HFFc6 (cell line): ENCODE measurements around the gene BCL7B. TPM values are rescaled to one million over a fixed set of nuclear protein-coding genes. Genes with fewer than 3 reads are reported as not detected.
A peak's percentile ranks its signal among the peaks of the same experiment; 100 is the strongest.

Source experiments
- DNase-seq: peaks from one replicate; pipeline ENCODE4 v3.0.0-alpha.2; 2018
- H3K27ac Mint-ChIP-seq: 2 replicates; pipeline ENCODE4 v1.8.0; 2020; ENCODE audit warnings: mild to moderate bottlenecking, mixed read lengths
- H3K27me3 Mint-ChIP-seq: 2 replicates; pipeline ENCODE4 v1.8.0; 2021; ENCODE audit warnings: mild to moderate bottlenecking, moderate library complexity, mixed read lengths; ENCODE audit not compliant: insufficient read depth
- H3K36me3 Mint-ChIP-seq: 2 replicates; pipeline ENCODE4 v1.8.0; 2021; ENCODE audit warnings: low read depth, mixed read lengths
- H3K4me1 Mint-ChIP-seq: 2 replicates; pipeline ENCODE4 v1.8.0; 2020; ENCODE audit warnings: low read depth, mixed read lengths
- H3K4me3 Mint-ChIP-seq: 2 replicates; pipeline ENCODE4 v1.8.0; 2020; ENCODE audit warnings: mild to moderate bottlenecking, moderate library complexity, mixed read lengths
- H3K9me3 Mint-ChIP-seq: 2 replicates; pipeline ENCODE4 v1.8.0; 2020; ENCODE audit warnings: mild to moderate bottlenecking, mixed read lengths
- total RNA-seq, 6 experiments: library from RNA; stranded (reverse); fragmentation: NEBNext Ultra II Directional; extraction: Animal tissue kit (Norgen Biotek cat#: 25700); gene quantifications; 2 replicates in 1 of 6; 3 replicates in 5 of 6; pipeline ENCODE4 v1.2.3, GENCODE V29; 2021
- TF ChIP-seq, protein P1 (sequence below): fragments of 200-600 bp; sonication (generic); IDR thresholded peaks from 2 replicates; pipeline ENCODE4 v1.5.0; 2021; ENCODE audit warnings: antibody characterized with exemption, mild to moderate bottlenecking

BCL7B gene
- total RNA-seq, 6 experiments from 2014 or later, result 46.7 to 58.1 (median 50.0) TPM

DNA sequence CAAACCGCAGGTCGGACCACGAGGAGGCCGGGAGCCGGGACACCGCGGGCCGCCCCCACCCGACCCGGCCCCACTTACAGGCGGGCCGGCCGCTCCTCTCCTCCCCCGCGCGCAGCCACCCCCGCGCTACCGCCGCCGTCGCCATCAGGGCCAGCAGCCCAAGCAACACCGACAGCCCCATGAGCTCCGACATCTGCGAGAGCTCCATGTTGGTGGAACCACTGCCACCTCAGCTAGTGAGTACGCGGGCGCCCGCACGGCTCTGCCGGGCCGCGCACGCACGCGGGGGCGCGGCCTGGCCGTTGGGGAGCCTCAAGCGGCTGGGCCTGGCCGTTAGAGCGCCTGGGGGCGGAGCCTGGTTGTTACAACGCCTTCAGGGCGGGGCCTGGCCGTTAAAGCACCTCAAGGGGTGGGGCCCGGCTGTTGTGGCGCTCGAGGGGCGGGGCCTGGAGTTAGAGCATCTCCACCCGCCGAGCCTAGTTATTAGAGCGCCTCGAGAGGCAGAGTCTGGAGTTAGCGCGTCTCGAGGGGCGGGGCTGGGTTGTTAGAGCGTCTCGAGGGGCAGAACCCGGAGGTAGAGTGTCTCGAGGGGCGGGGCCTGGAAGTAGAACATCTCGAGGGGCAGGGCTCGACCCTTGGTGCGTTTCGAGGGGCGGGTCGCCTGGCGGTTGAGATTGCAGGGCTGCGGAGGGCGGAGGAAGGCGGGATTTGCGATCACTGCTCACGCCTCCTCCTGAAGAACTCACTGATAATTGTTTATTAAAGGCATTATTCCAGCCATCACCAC, 21.0 kb upstream of the BCL7B start, which contains the start of gene TBL2:
TBL2 (minus strand) TSS at position 238 of the 787 bp plus-strand sequence; CDS start at position 208, 30 bp downstream.
- peak; percentile 96 for DNase-seq
- peaks cover 19% of the 10 kb centered on the region for H3K4me1 Mint-ChIP-seq
- H3K9me3 Mint-ChIP-seq, result no peaks in the 10 kb centered on the region; the same call in 1 of the 2 replicates
- H3K27me3 Mint-ChIP-seq, result peaks cover 3% of the 10 kb centered on the region
- H3K27ac Mint-ChIP-seq, result peak within 1 kb of the TSS; percentile 93
- H3K36me3 Mint-ChIP-seq, result peaks cover 21% of the 10 kb centered on the region
- TF ChIP-seq, protein P1, sequence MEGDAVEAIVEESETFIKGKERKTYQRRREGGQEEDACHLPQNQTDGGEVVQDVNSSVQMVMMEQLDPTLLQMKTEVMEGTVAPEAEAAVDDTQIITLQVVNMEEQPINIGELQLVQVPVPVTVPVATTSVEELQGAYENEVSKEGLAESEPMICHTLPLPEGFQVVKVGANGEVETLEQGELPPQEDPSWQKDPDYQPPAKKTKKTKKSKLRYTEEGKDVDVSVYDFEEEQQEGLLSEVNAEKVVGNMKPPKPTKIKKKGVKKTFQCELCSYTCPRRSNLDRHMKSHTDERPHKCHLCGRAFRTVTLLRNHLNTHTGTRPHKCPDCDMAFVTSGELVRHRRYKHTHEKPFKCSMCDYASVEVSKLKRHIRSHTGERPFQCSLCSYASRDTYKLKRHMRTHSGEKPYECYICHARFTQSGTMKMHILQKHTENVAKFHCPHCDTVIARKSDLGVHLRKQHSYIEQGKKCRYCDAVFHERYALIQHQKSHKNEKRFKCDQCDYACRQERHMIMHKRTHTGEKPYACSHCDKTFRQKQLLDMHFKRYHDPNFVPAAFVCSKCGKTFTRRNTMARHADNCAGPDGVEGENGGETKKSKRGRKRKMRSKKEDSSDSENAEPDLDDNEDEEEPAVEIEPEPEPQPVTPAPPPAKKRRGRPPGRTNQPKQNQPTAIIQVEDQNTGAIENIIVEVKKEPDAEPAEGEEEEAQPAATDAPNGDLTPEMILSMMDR, result peak; percentile 42
- H3K4me3 Mint-ChIP-seq, result peak within 1 kb of the TSS; percentile 95

DNA sequence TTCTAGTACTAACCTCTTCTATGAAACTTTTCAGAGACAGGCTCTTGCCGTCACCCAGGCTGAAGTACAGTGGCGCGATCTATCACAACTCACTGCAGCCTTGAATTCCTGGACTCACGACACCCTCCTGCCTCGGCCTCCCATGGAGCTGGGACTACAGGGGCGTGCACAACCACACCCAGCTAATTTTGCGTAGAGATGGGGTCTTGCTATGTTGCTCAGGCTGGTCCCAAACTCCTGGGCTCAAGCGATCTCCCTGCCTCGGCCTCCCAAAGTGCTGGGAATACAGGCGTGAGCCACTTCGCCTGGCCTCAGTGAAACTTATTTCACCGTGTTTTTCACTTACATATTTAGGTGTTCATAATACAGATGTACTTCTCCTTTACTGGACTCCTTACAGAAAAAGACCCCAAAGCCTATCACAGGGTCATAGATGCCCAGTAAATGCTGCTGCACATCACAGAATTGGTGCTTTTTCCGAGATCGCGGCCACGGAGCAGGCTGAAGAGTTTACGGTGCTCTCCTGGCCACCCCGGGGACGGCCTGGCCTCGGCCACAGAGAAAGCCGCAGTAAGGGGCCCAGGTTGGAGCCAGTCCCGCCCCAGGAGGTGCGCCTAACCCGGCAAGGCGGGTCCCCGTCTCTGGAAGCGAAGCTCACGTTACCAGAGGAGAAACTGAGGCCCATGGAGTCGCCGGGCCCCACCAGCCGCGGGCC, 20.3 kb upstream of the BCL7B start:
- DNase-seq, result no peak
- TF ChIP-seq, protein P1, result no peak
- H3K36me3 Mint-ChIP-seq, result peaks cover 22% of the 10 kb centered on the region

DNA sequence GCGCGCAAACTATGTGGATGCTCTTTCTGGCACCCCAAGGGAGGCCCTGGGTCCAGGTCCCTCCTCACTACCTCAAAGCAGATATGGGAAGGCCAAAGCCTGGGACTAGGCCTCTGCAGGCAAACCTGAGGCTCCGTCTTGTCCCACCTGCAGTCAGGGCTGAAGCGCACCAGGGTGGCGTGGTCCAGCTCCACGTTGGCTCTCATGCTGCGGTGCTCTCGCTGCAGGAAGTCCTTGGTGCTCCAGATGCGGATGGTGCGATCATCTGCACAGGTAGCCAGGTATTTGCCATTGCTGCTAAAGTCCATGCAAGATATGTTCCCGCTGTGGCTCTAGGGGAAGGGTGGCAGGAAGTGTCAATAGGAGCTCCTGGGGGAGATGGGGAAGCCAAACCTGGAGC, 16.3 kb upstream of the BCL7B start:
- Mint-ChIP-seq H3K4me3 (no peak overlapping the region), H3K27me3 (0 out of 2 replicates have a peak, but pooled peaks cover 1% of the 10 kb centered on the region), H3K27ac (no peak overlapping the region), H3K36me3 (peaks cover 39% of the 10 kb centered on the region), H3K4me1 (peaks cover 13% of the 10 kb centered on the region), H3K9me3 (no peaks in the 10 kb centered on the region; the same call in 1 of the 2 replicates)
- TF ChIP-seq, protein P1, result no peak
- DNase-seq, result no peak

More for the DNA sequence above, 20.3 kb upstream of the BCL7B start:
- peaks cover 19% of the 10 kb centered on the region for H3K4me1 Mint-ChIP-seq
- peaks cover 3% of the 10 kb centered on the region for H3K27me3 Mint-ChIP-seq
- H3K9me3 Mint-ChIP-seq, result no peaks in the 10 kb centered on the region; the same call in 1 of the 2 replicates
- H3K4me3 Mint-ChIP-seq, result peak overlapping the region; percentile 95
- H3K27ac Mint-ChIP-seq, result peak overlapping the region; percentile 93

DNA sequence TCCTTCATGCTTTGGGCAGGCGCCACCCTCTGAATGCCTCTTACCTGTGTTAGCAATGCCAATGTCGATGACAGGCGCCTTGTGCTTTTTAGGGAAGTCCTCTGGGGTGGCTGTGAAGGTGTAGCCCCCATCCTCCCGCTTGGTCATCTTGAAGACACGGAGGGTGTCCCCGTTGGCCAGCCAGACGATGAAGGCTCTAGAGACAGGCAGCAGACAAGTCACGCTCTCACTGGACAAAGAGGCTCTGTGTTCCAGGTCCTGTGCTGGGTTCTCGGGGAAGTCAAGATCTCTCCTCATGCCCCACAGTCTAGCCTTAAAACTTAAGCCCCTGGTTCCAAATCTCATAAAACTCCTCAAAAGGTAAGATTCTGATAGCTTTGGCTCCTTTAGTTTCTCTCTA, 15.8 kb upstream of the BCL7B start:
- Mint-ChIP-seq H3K36me3 (peaks cover 39% of the 10 kb centered on the region), H3K4me1 (peaks cover 10% of the 10 kb centered on the region), H3K27me3 (0 out of 2 replicates have a peak, but pooled peaks cover under 1% of the 10 kb centered on the region), H3K4me3 (no peak overlapping the region), H3K27ac (no peak overlapping the region), H3K9me3 (no peaks in the 10 kb centered on the region)
- TF ChIP-seq, protein P1, result no peak
- no peak for DNase-seq

DNA sequence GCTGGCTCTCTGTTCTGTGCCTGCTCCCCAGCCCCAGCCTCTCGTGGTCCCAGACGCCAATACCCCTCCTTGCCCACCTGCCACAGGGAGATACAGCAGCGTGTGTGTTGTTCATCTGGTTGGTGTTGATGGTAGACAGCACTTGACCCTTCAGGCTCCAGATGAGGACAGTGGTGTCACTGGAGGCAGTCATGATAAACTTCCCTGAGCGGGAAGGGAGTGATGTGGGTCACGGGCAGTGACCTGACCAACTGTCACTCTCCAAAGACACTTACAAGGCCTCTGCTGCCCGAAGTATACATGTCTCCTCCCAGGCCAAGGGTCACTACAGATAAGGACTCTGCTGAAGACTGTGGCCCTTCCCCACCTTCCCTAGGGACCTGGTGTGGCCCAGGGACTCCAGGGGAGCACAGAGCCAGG, 15.3 kb upstream of the BCL7B start:
- TF ChIP-seq, protein P1, result no peak
- no peak overlapping the region for H3K4me3 Mint-ChIP-seq
- no peaks in the 10 kb centered on the region for H3K27me3 Mint-ChIP-seq
- H3K9me3 Mint-ChIP-seq, result no peaks in the 10 kb centered on the region
- no peak overlapping the region for H3K27ac Mint-ChIP-seq
- DNase-seq, result no peak
- peaks cover 39% of the 10 kb centered on the region for H3K36me3 Mint-ChIP-seq
- peaks cover 10% of the 10 kb centered on the region for H3K4me1 Mint-ChIP-seq
